Measurements from ENCODE around the gene EXPH5.
A peak's percentile ranks its signal among the peaks of the same experiment; 100 is the strongest.

EXPH5 gene

DNA sequence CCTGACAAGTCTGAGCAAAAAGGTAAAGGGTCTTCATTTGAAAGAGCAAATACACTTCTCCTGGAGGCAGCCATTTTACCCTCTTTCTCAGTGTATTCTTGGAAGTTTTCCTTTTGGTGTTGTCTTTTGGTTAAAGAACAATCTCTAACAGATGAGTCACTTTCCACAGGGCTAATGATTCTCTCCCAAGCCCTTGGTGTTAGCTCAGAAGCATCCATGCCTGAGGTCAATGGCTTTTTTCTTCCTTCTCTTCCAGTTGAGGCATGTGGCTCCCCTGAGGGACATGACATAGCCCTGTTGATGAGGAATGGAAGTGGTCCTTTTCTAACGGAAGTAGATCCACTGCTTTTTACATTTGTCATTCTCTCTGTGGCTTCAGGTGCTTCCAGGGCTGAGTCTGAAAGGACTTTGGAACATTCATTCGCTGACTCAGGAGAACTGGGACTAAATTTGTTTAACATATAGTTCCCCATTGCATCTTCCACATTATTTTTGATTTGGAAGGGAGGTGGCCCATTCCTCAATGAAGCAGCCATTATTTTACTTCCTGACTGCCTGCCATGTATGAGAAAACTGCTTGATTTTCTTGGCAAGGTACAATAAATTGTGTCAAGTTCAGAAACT, 81.6 kb downstream of the EXPH5 start:
- no peak for DNase-seq

- no peak for DNase-seq
Observed at GRCh38 chr11:108508653-108509593, 84.6 kb downstream of the EXPH5 start.

GRCh38 chr11:108501396-108501795, 92.2 kb downstream of the EXPH5 start:
- no peak for DNase-seq

- DNase-seq, result no peak
Observed at GRCh38 chr11:108500721-108501120, 92.8 kb downstream of the EXPH5 start.

DNA sequence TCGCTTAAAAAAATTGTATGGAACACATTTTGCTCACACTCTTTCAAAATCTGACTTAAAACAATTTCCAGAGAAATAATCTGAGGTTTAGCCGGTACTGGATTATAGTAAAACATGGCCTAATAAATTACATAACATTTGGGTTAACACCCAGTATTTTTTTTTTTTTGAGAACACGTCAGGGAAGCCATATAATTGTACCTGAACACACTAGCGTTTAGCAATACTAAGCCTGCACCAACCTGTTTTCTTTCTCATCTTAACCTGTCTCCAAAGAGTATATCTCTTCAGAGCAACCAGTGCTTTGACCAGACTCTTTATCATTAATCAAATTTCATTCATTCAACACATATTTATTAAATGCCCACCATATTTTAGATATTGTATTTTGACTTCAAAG, 93.4 kb downstream of the EXPH5 start:
- no peak for DNase-seq

GRCh38 chr11:108498816-108499408, 94.7 kb downstream of the EXPH5 start:
- no peak for DNase-seq

- peak; percentile 85 for DNase-seq
Observed at GRCh38 chr11:108498046-108498815, 95.3 kb downstream of the EXPH5 start, which contains the start of gene POGLUT3. POGLUT3 (minus strand) TSS chr11:108498384; CDS start chr11:108498366, 18 bp downstream.

DNA sequence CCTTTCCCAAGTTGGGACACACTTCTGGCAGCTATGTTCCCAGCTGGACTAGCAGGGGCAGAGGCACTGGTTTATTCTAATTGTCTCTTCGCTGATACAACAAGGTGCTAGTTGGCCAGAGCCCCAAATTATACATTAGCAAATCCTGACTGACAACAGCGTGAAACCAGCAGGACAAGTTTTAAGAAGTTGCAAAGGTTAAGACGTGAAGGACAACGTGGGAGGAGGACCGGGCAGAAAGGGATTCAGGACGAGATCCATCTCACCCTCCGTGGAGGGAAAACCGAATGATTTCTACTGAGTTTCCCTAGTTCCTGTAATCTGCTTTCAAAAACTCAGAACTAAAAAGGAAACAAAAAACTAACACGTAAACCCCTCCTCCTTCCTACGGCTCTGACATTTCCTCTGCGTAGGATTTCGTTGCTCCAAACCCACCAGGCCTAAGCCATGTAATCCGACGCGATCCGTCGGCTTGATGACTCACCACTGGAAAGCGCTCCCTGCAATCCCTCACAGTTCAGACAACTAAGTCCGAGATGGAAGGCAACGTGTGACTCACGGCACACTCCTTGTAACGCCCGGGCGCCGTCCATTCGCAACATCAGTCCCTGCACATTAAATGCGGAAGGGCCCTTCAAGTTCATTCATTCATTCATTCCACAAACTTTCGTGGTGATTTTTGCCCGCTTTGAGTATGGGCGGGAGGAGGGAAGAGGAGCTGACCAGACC, 96.1 kb downstream of the EXPH5 start:
- DNase-seq, result peak; percentile 84

GRCh38 chr11:108496643-108497256, 96.8 kb downstream of the EXPH5 start:
- no peak for DNase-seq

DNA sequence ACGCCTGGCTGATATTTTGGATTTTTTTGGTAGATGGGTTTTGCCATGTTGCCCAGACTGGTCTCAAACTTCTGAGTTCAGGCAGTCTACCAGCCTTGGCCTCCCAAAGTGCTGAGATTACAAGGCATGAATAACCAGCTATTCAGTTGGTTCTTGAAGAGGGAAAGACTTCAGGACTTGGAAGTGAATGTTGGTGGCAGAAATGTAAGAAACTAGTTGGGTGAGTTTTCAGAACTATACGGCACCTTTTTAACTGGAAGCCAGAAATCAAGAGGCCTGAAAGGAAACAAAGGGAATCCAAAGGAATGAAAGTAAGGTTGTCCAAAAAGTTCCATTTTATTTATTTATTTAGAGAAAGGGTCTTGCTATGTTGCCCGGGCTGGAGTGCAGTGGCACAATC, 98.2 kb downstream of the EXPH5 start:
- no peak for DNase-seq

- no peak for DNase-seq
Observed at GRCh38 chr11:108494182-108494581, 99.4 kb downstream of the EXPH5 start.

- DNase-seq, result no peak
Observed at GRCh38 chr11:108491936-108492335, 101.6 kb downstream of the EXPH5 start.

GRCh38 chr11:108486828-108487227, 106.7 kb downstream of the EXPH5 start:
- DNase-seq, result no peak

DNA sequence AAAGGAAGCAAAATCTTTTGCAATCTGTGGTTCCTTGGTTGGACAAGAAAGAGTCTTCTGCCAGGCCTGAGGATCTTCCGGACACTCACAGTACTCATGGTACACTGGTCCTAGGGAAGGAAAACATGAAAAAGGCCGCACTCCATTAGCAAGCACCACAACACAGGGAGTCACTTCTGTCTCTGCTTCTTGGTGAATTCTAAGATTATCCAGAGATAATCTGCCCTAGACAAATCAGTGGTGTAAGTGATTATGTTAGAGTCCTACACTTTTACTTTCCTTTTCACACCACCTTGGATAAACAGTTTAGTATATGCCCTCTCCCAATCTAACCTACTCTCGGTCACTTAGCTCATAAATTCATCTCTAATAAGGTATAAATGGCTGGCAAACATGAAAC, 107.2 kb downstream of the EXPH5 start:
- no peak for DNase-seq

DNA sequence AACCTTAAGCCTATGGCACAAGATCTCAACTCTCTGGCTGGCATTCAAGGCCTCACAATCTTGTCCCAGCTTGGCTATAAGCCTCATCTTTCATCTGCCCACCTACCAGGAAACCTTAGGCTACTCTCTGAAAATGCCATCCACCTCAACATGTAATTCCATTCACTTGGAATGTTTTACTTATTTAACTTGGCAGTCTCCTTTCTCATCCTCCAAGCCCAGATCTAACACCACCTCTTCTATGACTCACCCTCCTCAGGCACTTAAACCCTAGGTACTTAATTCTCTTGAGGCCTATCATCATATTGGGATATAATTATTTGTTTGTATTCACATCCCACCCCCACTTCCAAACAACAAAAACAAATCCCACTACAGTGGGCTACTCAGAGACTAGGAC, 110.4 kb downstream of the EXPH5 start:
- DNase-seq, result no peak

- no peak for DNase-seq
Observed at GRCh38 chr11:108474664-108475463, 118.7 kb downstream of the EXPH5 start.

DNA sequence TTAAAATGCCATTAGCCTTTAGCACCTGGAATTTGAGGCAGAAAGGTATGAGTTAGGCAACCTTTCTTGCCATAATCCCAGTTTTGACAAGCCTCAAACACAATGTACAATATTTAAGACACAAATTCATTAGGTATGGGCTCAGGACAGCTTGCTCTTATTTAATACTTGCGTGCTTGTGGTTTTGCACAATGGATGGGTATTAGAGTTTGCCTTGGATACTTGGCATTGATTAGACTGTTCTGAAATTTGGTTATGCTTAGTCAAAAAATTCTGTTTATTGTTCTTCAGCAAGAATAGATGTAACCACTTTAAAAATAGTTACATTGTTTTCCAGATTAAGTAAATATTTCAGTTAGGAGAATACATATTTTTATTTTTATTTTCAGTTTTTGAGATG, 120.9 kb downstream of the EXPH5 start:
- no peak for DNase-seq

GRCh38 chr11:108468478-108468864, 125.1 kb downstream of the EXPH5 start:
- no peak for DNase-seq

DNA sequence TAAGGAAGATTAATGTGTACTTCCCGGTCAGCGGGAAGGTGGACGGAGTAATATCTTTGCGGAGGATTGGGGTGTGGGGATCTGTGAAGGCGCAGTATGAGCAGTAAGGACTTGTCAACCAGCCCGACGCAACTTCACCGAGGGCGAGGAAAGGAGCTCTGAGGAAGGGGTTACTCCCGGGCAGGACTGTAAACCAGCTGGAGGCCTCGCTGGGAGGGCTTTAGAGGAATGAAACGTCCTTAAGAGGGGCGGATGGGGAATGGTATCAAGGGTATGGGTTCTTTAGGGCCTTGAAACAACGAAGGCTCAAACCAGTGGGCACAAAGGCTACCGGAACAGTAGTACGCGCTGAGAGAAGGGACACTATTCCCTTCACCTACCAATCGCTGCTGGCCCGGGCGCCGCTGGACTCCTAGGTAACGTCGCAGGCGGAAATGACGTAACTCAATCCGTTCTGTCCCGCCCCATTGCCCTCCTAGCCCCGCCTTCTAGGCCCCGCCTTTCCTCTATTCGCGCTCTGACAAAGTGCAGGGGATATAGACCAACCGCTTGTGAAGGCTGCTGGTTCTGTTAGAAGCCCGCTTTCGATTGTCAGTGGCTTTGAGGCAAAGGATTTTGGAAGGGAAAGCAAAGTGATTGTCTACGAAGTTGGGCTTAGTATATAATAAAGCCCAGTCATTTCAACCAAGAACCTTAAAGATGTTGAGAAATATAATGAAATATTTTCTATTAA, 126.3 kb downstream of the EXPH5 start, which contains the start of gene C11orf65:
TSS of gene C11orf65 (minus strand) at position 439 of the 733 bp plus-strand sequence. CDS start 5,970 bp downstream, outside the sequence.
- DNase-seq, result peak; percentile 98

DNA sequence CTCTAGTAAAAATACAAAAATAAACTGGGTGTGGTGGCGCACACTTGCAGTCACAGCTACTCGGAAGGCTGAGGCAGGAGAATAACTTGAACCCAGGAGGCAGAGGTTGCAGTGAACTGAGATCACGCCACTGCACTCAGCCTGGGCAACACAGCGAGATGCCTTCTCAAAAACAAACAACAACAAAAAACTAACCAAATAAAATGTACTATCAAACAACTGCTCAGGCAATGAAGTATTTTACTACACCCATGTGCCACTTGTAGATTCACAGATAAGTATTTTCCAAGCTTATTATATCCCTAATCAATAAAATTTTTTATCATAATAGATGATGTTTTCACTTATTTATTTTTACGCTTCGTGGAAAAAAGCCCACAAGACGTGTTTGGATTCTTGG, 127.2 kb downstream of the EXPH5 start:
- DNase-seq, result no peak
